ENCODE data around the gene TOP1.

The TOP1 gene

DNA sequence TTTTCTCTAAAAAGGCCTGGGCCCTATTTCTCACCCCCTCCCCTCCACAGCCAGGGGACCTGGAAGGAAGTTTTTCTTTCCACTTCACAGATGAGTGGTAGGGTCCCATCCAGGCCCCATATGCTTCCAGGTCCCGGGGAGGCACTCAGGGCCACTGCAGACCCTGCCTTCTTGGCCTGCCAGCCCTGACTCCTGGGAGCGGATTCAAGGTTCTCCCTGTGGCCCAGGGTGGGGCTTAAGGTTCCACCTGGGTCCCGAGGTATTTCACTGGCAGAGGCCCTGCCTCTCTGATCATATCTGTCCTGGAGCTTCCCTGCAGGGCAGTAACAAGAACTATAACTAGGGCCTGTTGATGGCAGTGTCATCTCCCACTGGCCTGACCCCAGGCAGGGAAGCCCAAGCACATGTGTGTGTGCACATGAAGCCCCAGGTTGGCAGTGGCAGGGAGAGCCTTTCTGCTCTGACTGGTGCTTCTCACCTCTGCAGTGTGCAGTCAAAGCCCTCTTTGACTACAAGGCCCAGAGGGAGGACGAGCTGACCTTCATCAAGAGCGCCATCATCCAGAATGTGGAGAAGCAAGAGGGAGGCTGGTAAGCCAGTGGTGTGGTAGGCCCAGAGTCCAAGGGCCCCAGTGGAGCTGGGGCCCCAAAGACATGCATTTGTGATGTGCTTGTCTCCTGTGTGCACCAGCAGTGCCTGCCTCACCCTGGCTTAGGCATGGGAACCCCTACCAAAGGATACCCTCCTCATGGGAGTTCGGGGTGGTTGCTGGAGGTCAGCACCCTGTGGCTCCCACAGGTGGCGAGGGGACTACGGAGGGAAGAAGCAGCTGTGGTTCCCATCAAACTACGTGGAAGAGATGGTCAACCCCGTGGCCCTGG, 139.9 kb downstream of the TOP1 start:
- DNase-seq (ENCODE audit: low spot score) = no peak

DNA sequence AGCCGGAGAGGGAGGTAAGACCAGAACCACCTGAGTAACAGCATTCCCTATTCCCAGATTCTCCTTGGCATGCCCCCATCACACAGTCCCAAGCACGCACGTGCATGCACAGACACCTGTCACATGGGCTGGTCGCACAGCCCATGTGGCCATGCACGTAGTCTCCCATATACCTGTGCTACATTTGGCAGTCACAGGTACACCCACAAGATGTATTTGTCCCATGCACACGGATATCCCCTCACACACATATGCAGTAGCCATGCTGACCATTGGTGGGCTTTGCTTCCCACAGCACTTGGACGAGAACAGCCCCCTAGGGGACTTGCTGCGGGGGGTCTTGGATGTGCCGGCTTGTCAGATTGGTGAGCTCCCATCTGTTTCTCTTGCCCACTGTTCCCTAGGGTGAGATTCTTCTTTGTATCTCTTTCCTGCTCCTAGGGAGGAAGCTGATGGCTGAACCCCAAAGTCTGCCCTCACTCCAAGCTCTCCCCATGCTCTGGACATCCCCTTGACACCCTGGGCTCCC, 140.6 kb downstream of the TOP1 start:
- no peak for DNase-seq (ENCODE audit: low spot score)

DNA sequence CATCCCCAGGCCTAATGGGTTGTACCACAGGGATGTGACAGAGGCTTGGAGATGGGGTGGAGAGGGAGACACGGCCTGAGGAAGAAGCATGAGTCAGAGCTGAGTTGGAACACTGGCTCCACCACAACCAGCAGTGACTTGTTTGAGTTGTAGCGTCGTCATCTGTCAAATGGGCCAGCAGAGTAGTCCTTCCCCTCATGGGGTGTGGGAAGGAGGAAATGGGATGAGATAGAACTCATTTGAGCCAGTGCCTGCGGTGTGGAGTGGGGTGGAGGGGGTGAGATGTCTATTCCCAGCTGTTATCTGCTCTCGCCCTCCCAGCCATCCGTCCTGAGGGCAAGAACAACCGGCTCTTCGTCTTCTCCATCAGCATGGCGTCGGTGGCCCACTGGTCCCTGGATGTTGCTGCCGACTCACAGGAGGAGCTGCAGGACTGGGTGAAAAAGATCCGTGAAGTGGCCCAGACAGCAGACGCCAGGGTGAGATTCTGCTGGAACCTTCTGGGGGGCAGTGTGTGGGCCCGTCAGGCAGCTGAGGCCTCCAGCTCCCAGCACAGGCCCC, 141.2 kb downstream of the TOP1 start:
- no peak for DNase-seq (ENCODE audit: low spot score)

DNA sequence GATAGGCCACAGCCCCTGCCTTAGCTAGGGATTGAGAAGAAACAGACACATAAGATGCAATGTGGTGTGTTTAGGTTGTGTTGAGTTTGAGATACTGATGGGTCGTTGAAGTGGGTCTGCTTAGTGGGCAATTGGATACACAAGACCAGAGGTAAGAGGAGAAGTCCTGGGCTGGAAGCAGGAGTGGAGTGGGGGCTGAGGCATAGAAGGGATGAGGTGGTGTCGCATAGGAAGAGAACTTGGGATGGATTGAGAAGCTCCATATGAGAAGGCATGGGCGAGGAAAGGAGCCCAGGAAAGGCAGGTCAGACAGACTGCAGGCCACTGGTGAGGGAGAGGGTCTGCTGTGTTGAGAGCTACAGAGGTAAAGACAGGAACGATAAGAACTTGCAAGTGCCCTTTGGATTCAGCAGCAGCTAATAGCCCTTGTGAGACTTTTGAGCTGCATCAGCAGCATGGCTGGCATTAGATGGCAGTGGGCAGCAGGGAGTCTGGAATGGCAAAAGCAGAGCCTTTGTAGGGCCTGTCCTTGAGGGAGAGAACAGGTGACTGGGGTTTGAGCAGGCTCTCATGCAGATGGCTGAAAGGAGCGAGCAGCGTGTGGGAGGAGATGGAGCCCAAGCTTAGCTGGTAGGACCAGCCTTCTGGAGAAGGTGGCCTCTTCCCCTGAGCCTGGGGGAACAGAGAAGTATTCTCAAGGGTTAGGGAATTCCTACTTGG, 141.9 kb downstream of the TOP1 start:
- DNase-seq (ENCODE audit: low spot score) = no peak

DNA sequence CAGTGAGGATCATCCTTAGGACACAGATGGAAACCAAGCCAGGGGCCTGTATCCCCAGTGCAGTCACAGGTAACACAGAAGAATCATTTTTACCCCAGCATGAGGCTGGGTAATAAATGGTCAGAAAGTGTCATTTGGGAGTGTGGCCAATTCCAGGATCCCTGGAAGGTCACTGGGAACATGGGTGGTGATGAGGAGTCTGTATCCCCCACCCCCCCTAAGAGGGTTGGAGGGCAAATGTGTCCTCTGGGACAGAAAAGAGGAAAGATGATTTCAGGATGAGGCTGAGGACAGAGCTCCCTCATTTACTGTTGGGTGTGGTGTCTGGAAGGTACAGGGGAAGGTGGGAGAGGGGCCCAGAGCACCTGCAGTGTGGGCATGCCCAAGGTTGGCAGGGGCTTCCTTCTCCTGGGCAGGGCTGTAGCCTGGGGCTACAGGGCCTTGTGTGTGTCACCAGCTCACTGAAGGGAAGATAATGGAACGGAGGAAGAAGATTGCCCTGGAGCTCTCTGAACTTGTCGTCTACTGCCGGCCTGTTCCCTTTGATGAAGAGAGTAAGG, 143.2 kb downstream of the TOP1 start:
- DNase-seq (ENCODE audit: low spot score) = no peak

DNA sequence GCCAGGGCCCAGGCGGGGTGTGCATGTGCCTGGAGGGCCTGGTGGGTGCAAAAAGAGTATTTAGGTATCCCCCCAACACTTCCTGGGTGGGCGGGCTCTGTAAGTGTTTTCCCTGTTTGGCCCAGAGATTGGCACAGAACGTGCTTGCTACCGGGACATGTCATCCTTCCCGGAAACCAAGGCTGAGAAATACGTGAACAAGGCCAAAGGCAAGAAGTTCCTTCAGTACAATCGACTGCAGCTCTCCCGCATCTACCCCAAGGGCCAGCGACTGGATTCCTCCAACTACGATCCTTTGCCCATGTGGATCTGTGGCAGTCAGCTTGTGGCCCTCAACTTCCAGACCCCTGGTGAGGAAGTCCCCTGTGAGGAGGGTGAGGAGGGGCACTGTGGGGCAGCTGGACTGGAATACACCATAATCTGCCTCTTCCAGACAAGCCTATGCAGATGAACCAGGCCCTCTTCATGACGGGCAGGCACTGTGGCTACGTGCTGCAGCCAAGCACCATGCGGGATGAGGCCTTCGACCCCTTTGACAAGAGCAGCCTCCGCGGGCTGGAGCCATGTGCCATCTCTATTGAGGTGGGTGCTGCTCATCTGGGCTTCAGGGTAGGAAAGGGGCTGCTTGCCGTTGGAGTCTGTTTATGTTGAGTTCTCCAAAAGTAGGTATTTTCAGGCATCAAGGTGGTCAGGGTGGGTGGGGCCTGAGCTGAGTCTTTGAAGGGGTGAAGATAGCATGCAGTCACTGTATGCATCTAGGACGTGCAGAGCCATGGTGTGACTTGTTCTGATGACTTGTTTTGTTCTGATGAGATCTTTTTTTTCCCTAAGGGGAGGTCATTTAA, 143.9 kb downstream of the TOP1 start:
- DNase-seq (ENCODE audit: low spot score) = no peak

DNA sequence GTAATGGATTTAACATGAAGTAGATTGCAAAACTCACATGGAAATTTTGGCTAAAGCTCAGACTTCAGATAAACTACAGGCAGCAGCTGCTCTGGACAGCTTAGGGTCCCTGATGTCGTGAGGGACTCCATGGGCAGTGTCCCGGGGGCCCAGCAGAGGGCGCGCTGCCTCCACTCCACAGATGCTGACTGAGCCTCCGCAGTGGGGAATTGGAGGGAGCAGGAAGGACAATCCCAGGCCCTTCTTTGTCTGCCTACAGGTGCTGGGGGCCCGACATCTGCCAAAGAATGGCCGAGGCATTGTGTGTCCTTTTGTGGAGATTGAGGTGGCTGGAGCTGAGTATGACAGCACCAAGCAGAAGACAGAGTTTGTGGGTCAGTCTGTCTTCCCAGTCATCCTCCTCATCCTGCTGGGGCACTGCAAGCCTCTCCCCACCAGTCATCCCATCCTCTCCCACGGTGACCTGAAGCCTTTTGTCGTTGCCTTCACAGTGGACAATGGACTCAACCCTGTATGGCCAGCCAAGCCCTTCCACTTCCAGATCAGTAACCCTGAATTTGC, 144.6 kb downstream of the TOP1 start:
- peak; percentile 88 for DNase-seq (ENCODE audit: low spot score)

DNA sequence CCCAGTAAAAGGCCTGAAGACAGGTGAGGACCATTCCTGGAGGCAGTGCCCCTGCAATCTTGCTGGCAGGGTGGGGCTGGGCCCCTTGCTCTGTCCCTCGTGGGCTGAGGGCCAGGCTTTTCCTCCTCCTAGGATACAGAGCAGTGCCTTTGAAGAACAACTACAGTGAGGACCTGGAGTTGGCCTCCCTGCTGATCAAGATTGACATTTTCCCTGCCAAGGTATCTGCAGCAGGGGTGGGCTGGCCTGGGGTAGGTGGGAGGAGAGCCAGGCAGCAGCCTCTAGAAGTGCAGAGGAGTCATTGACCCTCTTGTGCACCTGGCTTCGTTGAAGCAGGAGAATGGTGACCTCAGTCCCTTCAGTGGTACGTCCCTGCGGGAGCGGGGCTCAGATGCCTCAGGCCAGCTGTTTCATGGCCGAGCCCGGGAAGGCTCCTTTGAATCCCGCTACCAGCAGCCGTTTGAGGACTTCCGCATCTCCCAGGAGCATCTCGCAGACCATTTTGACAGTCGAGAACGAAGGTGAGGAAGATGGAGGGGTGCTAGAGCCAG, 145.2 kb downstream of the TOP1 start:
- no peak for DNase-seq (ENCODE audit: low spot score)

All from D341Med (cell line).